Measurements from ENCODE around the gene ATF4.

Gene ATF4

DNA sequence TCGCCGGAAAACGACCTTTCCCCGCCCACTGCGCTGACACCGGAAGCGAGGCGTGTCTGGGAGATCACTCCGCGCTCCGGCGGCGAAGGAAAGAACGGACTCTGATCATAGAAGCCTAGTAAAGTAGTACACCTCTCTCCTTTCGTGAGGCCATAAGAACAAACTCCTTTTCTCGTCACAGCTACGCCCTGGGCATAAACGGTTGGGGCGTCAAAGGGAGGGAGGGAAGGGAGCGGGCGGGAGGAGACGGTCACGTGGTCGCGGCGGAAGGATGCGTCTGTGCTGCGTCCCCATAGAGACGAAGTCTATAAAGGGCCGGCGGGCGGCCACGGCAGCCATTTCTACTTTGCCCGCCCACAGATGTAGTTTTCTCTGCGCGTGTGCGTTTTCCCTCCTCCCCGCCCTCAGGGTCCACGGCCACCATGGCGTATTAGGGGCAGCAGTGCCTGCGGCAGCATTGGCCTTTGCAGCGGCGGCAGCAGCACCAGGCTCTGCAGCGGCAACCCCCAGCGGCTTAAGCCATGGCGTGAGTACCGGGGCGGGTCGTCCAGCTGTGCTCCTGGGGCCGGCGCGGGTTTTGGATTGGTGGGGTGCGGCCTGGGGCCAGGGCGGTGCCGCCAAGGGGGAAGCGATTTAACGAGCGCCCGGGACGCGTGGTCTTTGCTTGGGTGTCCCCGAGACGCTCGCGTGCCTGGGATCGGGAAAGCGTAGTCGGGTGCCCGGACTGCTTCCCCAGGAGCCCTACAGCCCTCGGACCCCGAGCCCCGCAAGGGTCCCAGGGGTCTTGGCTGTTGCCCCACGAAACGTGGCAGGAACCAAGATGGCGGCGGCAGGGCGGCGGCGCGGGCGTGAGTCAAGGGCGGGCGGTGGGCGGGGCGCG, at the start of gene ATF4 (continued):
- TF ChIP-seq ZNF571 (tag by site-specific recombination; IDR thresholded peaks at IDR 0.05) (no peak), ZNF544 (tag by site-specific recombination; IDR thresholded peaks at IDR 0.05) (no peak), ZIC2 (tag by site-specific recombination; IDR thresholded peaks at IDR 0.05) (peak; percentile 54; the same call in 1 of the 2 replicates), KLF16 (tag by site-specific recombination; IDR thresholded peaks at IDR 0.05) (peak; percentile 99; the same call in 1 of the 2 replicates), ZNF24 (tag by site-specific recombination; IDR thresholded peaks at IDR 0.05) (peak; percentile 91), SP3 (tag by site-specific recombination; IDR thresholded peaks at IDR 0.05) (peak; percentile 99), SCRT1 (tag by site-specific recombination; IDR thresholded peaks at IDR 0.05; ENCODE audit: borderline replicate concordance) (no peak), ZNF621 (tag by site-specific recombination; IDR thresholded peaks at IDR 0.05) (no peak), ZNF837 (tag by site-specific recombination; IDR thresholded peaks at IDR 0.05) (peak; percentile 73; the same call in 1 of the 2 replicates), ZNF223 (tag by site-specific recombination; IDR thresholded peaks at IDR 0.05) (0 out of 2 replicates have a peak, but pooled peaks have one; percentile 34), ZNF184 (tag by site-specific recombination; IDR thresholded peaks at IDR 0.05) (0 out of 2 replicates have a peak, but pooled peaks have one; percentile 68), ZNF169 (tag by site-specific recombination; IDR thresholded peaks at IDR 0.05) (0 out of 2 replicates have a peak, but pooled peaks have one; percentile 60), TCF7L2 (IDR thresholded peaks at IDR 0.05; ENCODE audit: borderline replicate concordance, low read depth, low read length) (no peak), ZNF404 (tag by site-specific recombination; IDR thresholded peaks at IDR 0.05) (no peak), ZNF558 (tag by site-specific recombination; IDR thresholded peaks at IDR 0.05) (0 out of 2 replicates have a peak, but pooled peaks have one; percentile 40), ZNF560 (tag by site-specific recombination; IDR thresholded peaks at IDR 0.05; ENCODE audit: borderline replicate concordance) (no peak), ZNF707 (tag by site-specific recombination; IDR thresholded peaks at IDR 0.05) (no peak)
- TF ChIP-seq, protein P1, sequence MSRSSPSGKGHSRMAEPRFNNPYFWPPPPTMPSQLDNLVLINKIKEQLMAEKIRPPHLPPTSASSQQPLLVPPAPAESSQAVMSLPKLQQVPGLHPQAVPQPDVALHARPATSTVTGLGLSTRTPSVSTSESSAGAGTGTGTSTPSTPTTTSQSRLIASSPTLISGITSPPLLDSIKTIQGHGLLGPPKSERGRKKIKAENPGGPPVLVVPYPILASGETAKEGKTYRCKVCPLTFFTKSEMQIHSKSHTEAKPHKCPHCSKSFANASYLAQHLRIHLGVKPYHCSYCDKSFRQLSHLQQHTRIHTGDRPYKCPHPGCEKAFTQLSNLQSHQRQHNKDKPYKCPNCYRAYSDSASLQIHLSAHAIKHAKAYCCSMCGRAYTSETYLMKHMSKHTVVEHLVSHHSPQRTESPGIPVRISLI (tag by site-specific recombination; IDR thresholded peaks at IDR 0.05), result peak; percentile 89
- TF ChIP-seq, protein P2, sequence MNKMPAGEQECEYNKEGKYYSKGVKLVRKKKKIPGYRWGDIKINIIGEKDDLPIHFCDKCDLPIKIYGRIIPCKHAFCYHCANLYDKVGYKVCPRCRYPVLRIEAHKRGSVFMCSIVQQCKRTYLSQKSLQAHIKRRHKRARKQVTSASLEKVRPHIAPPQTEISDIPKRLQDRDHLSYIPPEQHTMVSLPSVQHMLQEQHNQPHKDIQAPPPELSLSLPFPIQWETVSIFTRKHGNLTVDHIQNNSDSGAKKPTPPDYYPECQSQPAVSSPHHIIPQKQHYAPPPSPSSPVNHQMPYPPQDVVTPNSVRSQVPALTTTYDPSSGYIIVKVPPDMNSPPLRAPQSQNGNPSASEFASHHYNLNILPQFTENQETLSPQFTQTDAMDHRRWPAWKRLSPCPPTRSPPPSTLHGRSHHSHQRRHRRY (tag by site-specific recombination; IDR thresholded peaks at IDR 0.05), result no peak; the same call in 1 of the 2 replicates
- TF ChIP-seq, protein P3, sequence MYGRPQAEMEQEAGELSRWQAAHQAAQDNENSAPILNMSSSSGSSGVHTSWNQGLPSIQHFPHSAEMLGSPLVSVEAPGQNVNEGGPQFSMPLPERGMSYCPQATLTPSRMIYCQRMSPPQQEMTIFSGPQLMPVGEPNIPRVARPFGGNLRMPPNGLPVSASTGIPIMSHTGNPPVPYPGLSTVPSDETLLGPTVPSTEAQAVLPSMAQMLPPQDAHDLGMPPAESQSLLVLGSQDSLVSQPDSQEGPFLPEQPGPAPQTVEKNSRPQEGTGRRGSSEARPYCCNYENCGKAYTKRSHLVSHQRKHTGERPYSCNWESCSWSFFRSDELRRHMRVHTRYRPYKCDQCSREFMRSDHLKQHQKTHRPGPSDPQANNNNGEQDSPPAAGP (tag by site-specific recombination; IDR thresholded peaks at IDR 0.05), result peak; percentile 98
- TF ChIP-seq, protein P4, sequence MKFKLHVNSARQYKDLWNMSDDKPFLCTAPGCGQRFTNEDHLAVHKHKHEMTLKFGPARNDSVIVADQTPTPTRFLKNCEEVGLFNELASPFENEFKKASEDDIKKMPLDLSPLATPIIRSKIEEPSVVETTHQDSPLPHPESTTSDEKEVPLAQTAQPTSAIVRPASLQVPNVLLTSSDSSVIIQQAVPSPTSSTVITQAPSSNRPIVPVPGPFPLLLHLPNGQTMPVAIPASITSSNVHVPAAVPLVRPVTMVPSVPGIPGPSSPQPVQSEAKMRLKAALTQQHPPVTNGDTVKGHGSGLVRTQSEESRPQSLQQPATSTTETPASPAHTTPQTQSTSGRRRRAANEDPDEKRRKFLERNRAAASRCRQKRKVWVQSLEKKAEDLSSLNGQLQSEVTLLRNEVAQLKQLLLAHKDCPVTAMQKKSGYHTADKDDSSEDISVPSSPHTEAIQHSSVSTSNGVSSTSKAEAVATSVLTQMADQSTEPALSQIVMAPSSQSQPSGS (tag by site-specific recombination; IDR thresholded peaks at IDR 0.05; ENCODE audit: low read depth), result no peak
- TF ChIP-seq, protein P5, sequence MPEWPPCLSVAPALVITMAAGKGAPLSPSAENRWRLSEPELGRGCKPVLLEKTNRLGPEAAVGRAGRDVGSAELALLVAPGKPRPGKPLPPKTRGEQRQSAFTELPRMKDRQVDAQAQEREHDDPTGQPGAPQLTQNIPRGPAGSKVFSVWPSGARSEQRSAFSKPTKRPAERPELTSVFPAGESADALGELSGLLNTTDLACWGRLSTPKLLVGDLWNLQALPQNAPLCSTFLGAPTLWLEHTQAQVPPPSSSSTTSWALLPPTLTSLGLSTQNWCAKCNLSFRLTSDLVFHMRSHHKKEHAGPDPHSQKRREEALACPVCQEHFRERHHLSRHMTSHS (tag by site-specific recombination; IDR thresholded peaks at IDR 0.05), result no peak
- TF ChIP-seq, protein P6, sequence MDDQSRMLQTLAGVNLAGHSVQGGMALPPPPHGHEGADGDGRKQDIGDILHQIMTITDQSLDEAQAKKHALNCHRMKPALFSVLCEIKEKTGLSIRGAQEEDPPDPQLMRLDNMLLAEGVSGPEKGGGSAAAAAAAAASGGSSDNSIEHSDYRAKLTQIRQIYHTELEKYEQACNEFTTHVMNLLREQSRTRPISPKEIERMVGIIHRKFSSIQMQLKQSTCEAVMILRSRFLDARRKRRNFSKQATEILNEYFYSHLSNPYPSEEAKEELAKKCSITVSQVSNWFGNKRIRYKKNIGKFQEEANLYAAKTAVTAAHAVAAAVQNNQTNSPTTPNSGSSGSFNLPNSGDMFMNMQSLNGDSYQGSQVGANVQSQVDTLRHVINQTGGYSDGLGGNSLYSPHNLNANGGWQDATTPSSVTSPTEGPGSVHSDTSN (CRISPR knock-in tag; IDR thresholded peaks at IDR 0.05), result no peak; the same call in 1 of the 2 replicates
- TF ChIP-seq, protein P7, sequence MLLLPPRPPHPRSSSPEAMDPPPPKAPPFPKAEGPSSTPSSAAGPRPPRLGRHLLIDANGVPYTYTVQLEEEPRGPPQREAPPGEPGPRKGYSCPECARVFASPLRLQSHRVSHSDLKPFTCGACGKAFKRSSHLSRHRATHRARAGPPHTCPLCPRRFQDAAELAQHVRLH (tag by site-specific recombination; IDR thresholded peaks at IDR 0.05), result peak; percentile 98
- TF ChIP-seq, protein P8, sequence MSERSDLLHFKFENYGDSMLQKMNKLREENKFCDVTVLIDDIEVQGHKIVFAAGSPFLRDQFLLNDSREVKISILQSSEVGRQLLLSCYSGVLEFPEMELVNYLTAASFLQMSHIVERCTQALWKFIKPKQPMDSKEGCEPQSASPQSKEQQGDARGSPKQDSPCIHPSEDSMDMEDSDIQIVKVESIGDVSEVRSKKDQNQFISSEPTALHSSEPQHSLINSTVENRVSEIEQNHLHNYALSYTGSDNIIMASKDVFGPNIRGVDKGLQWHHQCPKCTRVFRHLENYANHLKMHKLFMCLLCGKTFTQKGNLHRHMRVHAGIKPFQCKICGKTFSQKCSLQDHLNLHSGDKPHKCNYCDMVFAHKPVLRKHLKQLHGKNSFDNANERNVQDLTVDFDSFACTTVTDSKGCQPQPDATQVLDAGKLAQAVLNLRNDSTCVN (tag by site-specific recombination; optimal IDR thresholded peaks at IDR 0.05), result peak; percentile 61
- TF ChIP-seq, protein P9, sequence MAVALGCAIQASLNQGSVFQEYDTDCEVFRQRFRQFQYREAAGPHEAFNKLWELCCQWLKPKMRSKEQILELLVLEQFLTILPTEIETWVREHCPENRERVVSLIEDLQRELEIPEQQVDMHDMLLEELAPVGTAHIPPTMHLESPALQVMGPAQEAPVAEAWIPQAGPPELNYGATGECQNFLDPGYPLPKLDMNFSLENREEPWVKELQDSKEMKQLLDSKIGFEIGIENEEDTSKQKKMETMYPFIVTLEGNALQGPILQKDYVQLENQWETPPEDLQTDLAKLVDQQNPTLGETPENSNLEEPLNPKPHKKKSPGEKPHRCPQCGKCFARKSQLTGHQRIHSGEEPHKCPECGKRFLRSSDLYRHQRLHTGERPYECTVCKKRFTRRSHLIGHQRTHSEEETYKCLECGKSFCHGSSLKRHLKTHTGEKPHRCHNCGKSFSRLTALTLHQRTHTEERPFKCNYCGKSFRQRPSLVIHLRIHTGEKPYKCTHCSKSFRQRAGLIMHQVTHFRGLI (tag by site-specific recombination; IDR thresholded peaks at IDR 0.05), result no peak
- TF ChIP-seq, protein P10, sequence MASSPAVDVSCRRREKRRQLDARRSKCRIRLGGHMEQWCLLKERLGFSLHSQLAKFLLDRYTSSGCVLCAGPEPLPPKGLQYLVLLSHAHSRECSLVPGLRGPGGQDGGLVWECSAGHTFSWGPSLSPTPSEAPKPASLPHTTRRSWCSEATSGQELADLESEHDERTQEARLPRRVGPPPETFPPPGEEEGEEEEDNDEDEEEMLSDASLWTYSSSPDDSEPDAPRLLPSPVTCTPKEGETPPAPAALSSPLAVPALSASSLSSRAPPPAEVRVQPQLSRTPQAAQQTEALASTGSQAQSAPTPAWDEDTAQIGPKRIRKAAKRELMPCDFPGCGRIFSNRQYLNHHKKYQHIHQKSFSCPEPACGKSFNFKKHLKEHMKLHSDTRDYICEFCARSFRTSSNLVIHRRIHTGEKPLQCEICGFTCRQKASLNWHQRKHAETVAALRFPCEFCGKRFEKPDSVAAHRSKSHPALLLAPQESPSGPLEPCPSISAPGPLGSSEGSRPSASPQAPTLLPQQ (tag by site-specific recombination; IDR thresholded peaks at IDR 0.05), result peak; percentile 81
